HG02981 (cell line): ENCODE results near the gene SLC25A45.
"Not testable (repeated sequence)": the region's sequence is repeated elsewhere in the genome, so short reads cannot be mapped to it uniquely, and the experiment has no call there.

ENCODE experiments used
- ATAC-seq: cut with Tn5 transposase; IDR thresholded peaks from one replicate; pipeline ENCODE4 v1.9.1; 2021; ENCODE audit warnings: mild to moderate bottlenecking, moderate library complexity; ENCODE audit not compliant: unreplicated experiment

SLC25A45 gene

GRCh38 chr11:65421794-65422632, 39.6 kb upstream of the SLC25A45 start:
- ATAC-seq = no peak

GRCh38 chr11:65420979-65421793, 38.7 kb upstream of the SLC25A45 start:
- ATAC-seq = no peak

- no peak for ATAC-seq
These were observed 38.1 kb upstream of the SLC25A45 start for GRCh38 chr11:65420506-65420905.

- ATAC-seq = no peak
These were observed 37.5 kb upstream of the SLC25A45 start for GRCh38 chr11:65419772-65420481.

GRCh38 chr11:65419460-65419771, 37.0 kb upstream of the SLC25A45 start:
- no peak for ATAC-seq

GRCh38 chr11:65418681-65419459, 36.4 kb upstream of the SLC25A45 start:
- ATAC-seq = peak; percentile 40

GRCh38 chr11:65418431-65418680, 35.9 kb upstream of the SLC25A45 start:
- ATAC-seq = no peak

- no peak for ATAC-seq
These were observed 35.4 kb upstream of the SLC25A45 start for GRCh38 chr11:65417702-65418430.

- no peak for ATAC-seq
These were observed 34.6 kb upstream of the SLC25A45 start for GRCh38 chr11:65416841-65417701.

GRCh38 chr11:65416341-65416824, 33.9 kb upstream of the SLC25A45 start:
- ATAC-seq = peak; percentile 31

- no peak for ATAC-seq
These were observed 33.3 kb upstream of the SLC25A45 start for GRCh38 chr11:65415499-65416340.

- no peak for ATAC-seq
These were observed 32.5 kb upstream of the SLC25A45 start for GRCh38 chr11:65414776-65415498.

- ATAC-seq = not testable (repeated sequence)
These were observed 30.7 kb upstream of the SLC25A45 start for GRCh38 chr11:65413077-65413664.

GRCh38 chr11:65412271-65413076, 30.0 kb upstream of the SLC25A45 start:
- ATAC-seq = no peak

GRCh38 chr11:65411681-65412070, 29.2 kb upstream of the SLC25A45 start:
- ATAC-seq = no peak

GRCh38 chr11:65410936-65411680, 28.7 kb upstream of the SLC25A45 start:
- ATAC-seq = no peak
